CD14-positive monocyte (primary cell): ENCODE results near the gene PTPRH. TPM values are rescaled to one million over a fixed set of nuclear protein-coding genes. Genes with fewer than 3 reads are reported as not detected.

Experiments
- DNase-seq, 3 donors: peaks; one replicate each; pipeline ENCODE4 v3.0.0-alpha.2; 2011 to 2022
- H2AFZ ChIP-seq: 2 replicates; pipeline ENCODE4 v1.6.0; 2012; ENCODE audit warnings: mild to moderate bottlenecking, low read depth, low read length, inconsistent platforms; ENCODE audit not compliant: insufficient read depth, poor library complexity, severe bottlenecking
- H3K27ac ChIP-seq, 2 donors: 1 replicate in 1 of 2; 2 replicates in 1 of 2; pipeline ENCODE4 v1.5.1; 2012 to 2013; ENCODE audit warnings: low read length in 2 of 2, control low read depth in 1 of 2, inconsistent platforms in 1 of 2, low read depth in 1 of 2, mild to moderate bottlenecking in 1 of 2
- H3K27me3 ChIP-seq, 2 donors: one replicate each; pipeline versions ENCODE4 v1.6.0 to v1.6.1; 2011 to 2013; ENCODE audit warnings: low read length in 2 of 2; ENCODE audit not compliant: control insufficient read depth in 2 of 2, insufficient read depth in 2 of 2
- H3K36me3 ChIP-seq, 2 donors: replicated peaks in 1 of 2; 1 replicate in 1 of 2; 2 replicates in 1 of 2; pipeline versions ENCODE4 v1.5.1 to v1.6.1; 2012 to 2013; ENCODE audit warnings: low read length in 2 of 2, control low read depth in 1 of 2, inconsistent platforms in 1 of 2, mild to moderate bottlenecking in 1 of 2; ENCODE audit not compliant: insufficient read depth in 2 of 2, control insufficient read depth in 1 of 2
- H3K4me1 ChIP-seq, 2 donors: 1 replicate in 1 of 2; 2 replicates in 1 of 2; pipeline versions ENCODE4 v1.5.1 to v1.6.1; 2012 to 2013; ENCODE audit warnings: low read length in 2 of 2, control low read depth in 1 of 2, inconsistent platforms in 1 of 2, mild to moderate bottlenecking in 1 of 2, moderate library complexity in 1 of 2; ENCODE audit not compliant: insufficient read depth in 2 of 2, control insufficient read depth in 1 of 2
- H3K4me2 ChIP-seq: replicated peaks from 2 replicates; pipeline ENCODE3; 2012; ENCODE audit warnings: low read length, moderate library complexity, mild to moderate bottlenecking; ENCODE audit not compliant: poor library complexity, severe bottlenecking; ENCODE audit errors: extremely low read depth
- H3K4me3 ChIP-seq, 3 experiments: fragments of 200-600 bp in 1 of 3; sonication (generic) in 1 of 3; replicated peaks in 1 of 3; 1 replicate in 2 of 3; 2 replicates in 1 of 3; pipeline ENCODE4 v1.5.1; 2011 to 2013; ENCODE audit warnings: low read length in 3 of 3, mild to moderate bottlenecking in 3 of 3, control low read depth in 2 of 3, low read depth in 2 of 3, inconsistent platforms in 1 of 3, moderate library complexity in 1 of 3
- H3K79me2 ChIP-seq: 2 replicates; pipeline ENCODE4 v1.6.0; 2012; ENCODE audit warnings: mild to moderate bottlenecking, control low read depth, inconsistent platforms, low read length, moderate library complexity; ENCODE audit not compliant: insufficient read depth
- H3K9ac ChIP-seq: 2 replicates; pipeline ENCODE4 v1.6.0; 2017; ENCODE audit warnings: low read length, mild to moderate bottlenecking; ENCODE audit not compliant: insufficient read depth, poor library complexity, severe bottlenecking
- H3K9me3 ChIP-seq, 2 donors: replicated peaks in 1 of 2; 1 replicate in 1 of 2; 2 replicates in 1 of 2; pipeline versions ENCODE4 v1.5.1 to v1.6.1; 2012 to 2013; ENCODE audit warnings: low read length in 2 of 2, control low read depth in 1 of 2; ENCODE audit not compliant: control insufficient read depth in 1 of 2, insufficient read depth in 1 of 2
- H4K20me1 ChIP-seq: 2 replicates; pipeline ENCODE4 v1.6.0; 2012; ENCODE audit warnings: mild to moderate bottlenecking, low read length, control low read depth, moderate library complexity; ENCODE audit not compliant: insufficient read depth
- H3K27ac Mint-ChIP-seq, 7 donors: one replicate each; pipeline ENCODE4 v1.8.0; 2020; ENCODE audit warnings: mild to moderate bottlenecking in 7 of 7, mixed read lengths in 7 of 7, moderate library complexity in 6 of 7, inconsistent platforms in 2 of 7
- H3K27me3 Mint-ChIP-seq, 3 donors: one replicate each; pipeline ENCODE4 v1.8.0; 2021 to 2022; ENCODE audit warnings: low read depth in 3 of 3, mild to moderate bottlenecking in 3 of 3, mixed read lengths in 3 of 3, moderate library complexity in 3 of 3, inconsistent platforms in 1 of 3
- H3K36me3 Mint-ChIP-seq, 2 donors: one replicate each; pipeline ENCODE4 v1.8.0; 2020; ENCODE audit warnings: mixed read lengths in 2 of 2, inconsistent platforms in 1 of 2, mild to moderate bottlenecking in 1 of 2
- H3K4me1 Mint-ChIP-seq: one replicate; pipeline ENCODE4 v1.8.0; 2020; ENCODE audit warnings: mild to moderate bottlenecking, mixed read lengths
- H3K4me3 Mint-ChIP-seq, 2 donors: one replicate each; pipeline ENCODE4 v1.8.0; 2020; ENCODE audit warnings: mild to moderate bottlenecking in 2 of 2, mixed read lengths in 2 of 2, moderate library complexity in 1 of 2
- H3K9me3 Mint-ChIP-seq, 7 donors: one replicate each; pipeline ENCODE4 v1.8.0; 2020 to 2022; ENCODE audit warnings: mixed read lengths in 7 of 7, mild to moderate bottlenecking in 6 of 7, moderate library complexity in 6 of 7, inconsistent platforms in 2 of 7
- WGBS: methylation state at CpG from one replicate; pipeline ENCODE4 v1.1.5; 2013; ENCODE audit warnings: missing lambda C conversion rate; ENCODE audit not compliant: insufficient coverage; 5-methylcytosine and 5-hydroxymethylcytosine counted together
- intact Hi-C, 2 donors: fragments of 100-400 bp; cut with micrococcal nuclease; formaldehyde crosslinking; loops; one replicate each; pipeline versions ENCODE4 v1.15.0 to v1.15.1; 2023
- polyA plus RNA-seq, 3 donors: library from polyadenylated mRNA; depleted of rRNA in 1 of 3; unstranded in 2 of 3; stranded (reverse) in 1 of 3; fragments of 300-500 nt in 2 of 3; fragments of >200 nt in 1 of 3; fragmentation: Illumina TruSeq in 2 of 3; gene quantifications; 1 replicate in 2 of 3; 2 replicates in 1 of 3; pipeline ENCODE4 v1.2.3, GENCODE V29; 2012 to 2021
- TF ChIP-seq, protein P1 (sequence below): fragments of 200-600 bp; IDR thresholded peaks from one replicate; pipeline ENCODE4 v1.8.0; 2022; ENCODE audit warnings: antibody characterized with exemption, mild to moderate bottlenecking

PTPRH gene
- polyA plus RNA-seq, 3 donors: 0.08 to 0.53 TPM; not detected in 1

DNA sequence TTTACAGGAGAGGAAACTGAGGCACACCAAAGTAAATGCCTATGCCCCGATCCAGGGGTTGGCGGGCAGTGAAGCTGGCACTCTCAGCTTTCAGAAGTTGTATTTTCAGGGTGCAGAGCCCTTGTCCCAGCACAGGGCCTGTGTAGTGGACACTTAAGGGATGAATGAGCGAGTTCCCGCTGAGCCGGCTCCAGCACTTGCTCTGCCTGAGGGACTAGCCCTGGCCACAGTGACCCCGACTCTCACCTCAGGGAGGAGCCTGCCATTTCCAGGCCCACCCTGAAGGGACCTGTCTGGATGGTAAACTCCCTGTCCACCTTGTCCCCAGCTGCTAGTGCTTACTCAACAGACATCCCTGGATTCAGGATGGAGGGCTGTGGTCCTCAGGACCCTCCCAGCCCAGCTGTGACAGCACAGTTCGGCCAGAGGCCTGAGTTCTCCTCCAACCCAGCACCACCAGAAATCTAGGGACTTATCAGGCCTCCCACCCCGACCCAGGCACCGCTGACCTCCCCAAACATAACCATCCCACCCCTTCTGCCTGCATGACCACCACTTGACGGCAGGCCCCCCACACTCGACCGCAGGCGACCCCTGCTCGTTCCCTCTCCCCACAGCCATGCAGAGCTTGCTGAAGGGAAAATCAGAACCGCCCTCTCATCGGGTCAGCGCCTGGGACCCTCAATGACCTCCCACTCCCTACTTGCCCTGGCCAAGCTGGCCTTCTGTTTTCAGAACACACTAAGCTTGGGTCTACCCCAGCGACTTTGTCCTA is 41.1 kb upstream of the PTPRH start:
- Histone ChIP-seq H3K9ac (no peak overlapping the region), H3K4me1 (peaks cover 42 to 70% of the 10 kb centered on the region in 2 donors), H2AFZ (no peak overlapping the region), H3K9me3 (no peaks in the 10 kb centered on the region), H3K27ac (peak overlapping the region in 1 of 2 donors; percentile 51), H3K4me2 (no peak overlapping the region), H3K79me2 (peaks cover 100% of the 10 kb centered on the region), H4K20me1 (peaks cover 99% of the 10 kb centered on the region), H3K36me3 (peaks cover 24 to 50% of the 10 kb centered on the region in 2 donors), H3K27me3 (no peaks in the 10 kb centered on the region), H3K4me3 (no peak overlapping the region)
- H3K27me3 Mint-ChIP-seq: peaks cover 0 to 2% (median 0%) of the 10 kb centered on the region in 3 donors
- peaks cover 0 to 2% (median 0%) of the 10 kb centered on the region in 7 donors for H3K9me3 Mint-ChIP-seq
- H3K4me3 Mint-ChIP-seq: peak overlapping the region in 1 of 2 donors; percentile 27
- DNase-seq: no peak
- H3K27ac Mint-ChIP-seq: peak overlapping the region in 5 of 7 donors; percentile 34 to 91 (median 78)
- H3K4me1 Mint-ChIP-seq: peaks cover 69% of the 10 kb centered on the region
- peaks cover 21 to 48% of the 10 kb centered on the region in 2 donors for H3K36me3 Mint-ChIP-seq
- WGBS: 89% methylated on average over 15 of the region's 18 CpGs
- intact Hi-C loops: loop anchor here in 1 of 2 donors (5.0 to 10.0 kb wide), 2 partner anchors 37 to 136 kb away; partner anchors contain the start of gene PPP1R12C
- TF ChIP-seq, protein P1, sequence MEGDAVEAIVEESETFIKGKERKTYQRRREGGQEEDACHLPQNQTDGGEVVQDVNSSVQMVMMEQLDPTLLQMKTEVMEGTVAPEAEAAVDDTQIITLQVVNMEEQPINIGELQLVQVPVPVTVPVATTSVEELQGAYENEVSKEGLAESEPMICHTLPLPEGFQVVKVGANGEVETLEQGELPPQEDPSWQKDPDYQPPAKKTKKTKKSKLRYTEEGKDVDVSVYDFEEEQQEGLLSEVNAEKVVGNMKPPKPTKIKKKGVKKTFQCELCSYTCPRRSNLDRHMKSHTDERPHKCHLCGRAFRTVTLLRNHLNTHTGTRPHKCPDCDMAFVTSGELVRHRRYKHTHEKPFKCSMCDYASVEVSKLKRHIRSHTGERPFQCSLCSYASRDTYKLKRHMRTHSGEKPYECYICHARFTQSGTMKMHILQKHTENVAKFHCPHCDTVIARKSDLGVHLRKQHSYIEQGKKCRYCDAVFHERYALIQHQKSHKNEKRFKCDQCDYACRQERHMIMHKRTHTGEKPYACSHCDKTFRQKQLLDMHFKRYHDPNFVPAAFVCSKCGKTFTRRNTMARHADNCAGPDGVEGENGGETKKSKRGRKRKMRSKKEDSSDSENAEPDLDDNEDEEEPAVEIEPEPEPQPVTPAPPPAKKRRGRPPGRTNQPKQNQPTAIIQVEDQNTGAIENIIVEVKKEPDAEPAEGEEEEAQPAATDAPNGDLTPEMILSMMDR: no peak

DNA sequence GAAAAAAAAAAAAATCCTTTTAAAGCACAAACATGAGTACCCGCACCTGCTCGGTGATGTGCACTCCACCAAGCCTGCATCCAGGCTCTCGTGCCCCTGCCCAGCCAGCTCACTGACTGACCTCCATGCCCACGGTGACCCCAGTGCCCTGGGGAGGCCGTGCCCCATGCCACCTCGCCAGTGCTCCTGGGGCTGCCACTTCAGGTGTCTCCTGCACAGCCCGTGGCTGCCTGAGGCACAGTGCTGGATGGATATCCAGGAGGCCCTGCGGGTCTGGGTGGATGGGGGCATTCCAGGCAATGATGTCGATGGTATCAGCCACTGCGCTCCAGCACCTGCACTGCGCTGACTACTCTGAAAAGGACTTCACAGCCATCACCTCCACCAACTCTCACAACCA is 40.5 kb upstream of the PTPRH start:
- peaks cover 36 to 64% of the 10 kb centered on the region in 2 donors for H3K4me1 ChIP-seq
- no peaks in the 10 kb centered on the region for H3K9me3 ChIP-seq
- Mint-ChIP-seq H3K36me3 (peaks cover 28 to 55% of the 10 kb centered on the region in 2 donors), H3K27ac (peak overlapping the region in 3 of 7 donors; percentile 48 to 64 (median 50)), H3K4me1 (peaks cover 63% of the 10 kb centered on the region), H3K4me3 (no peak overlapping the region), H3K9me3 (peaks cover 0 to 2% (median 0%) of the 10 kb centered on the region in 7 donors), H3K27me3 (peaks cover 0 to 2% (median 0%) of the 10 kb centered on the region in 3 donors)
- no peak overlapping the region for H3K4me2 ChIP-seq
- H3K9ac ChIP-seq: no peak overlapping the region
- no peaks in the 10 kb centered on the region for H3K27me3 ChIP-seq
- intact Hi-C loops: loop anchor here in 1 of 2 donors (5.0 to 10.0 kb wide), 2 partner anchors 37 to 135 kb away; partner anchors contain the start of gene PPP1R12C
- peaks cover 99% of the 10 kb centered on the region for H4K20me1 ChIP-seq
- H3K36me3 ChIP-seq: peaks cover 30 to 56% of the 10 kb centered on the region in 2 donors
- H3K4me3 ChIP-seq: no peak overlapping the region
- TF ChIP-seq, protein P1: no peak
- H3K79me2 ChIP-seq: peaks cover 100% of the 10 kb centered on the region
- no peak overlapping the region for H2AFZ ChIP-seq
- peak overlapping the region in 1 of 2 donors; percentile 51 for H3K27ac ChIP-seq
- no peak for DNase-seq
- 90% methylated on average over 8 of the region's 11 CpGs for WGBS
